ENCODE results near the gene ALG14. TPM values are rescaled to one million over a fixed set of nuclear protein-coding genes. Genes with fewer than 3 reads are reported as not detected.

The ALG14 gene
- total and polyA plus RNA-seq, 7 donors = 0.55 to 2.7 (median 1.8) TPM

GRCh38 chr1:95084317-95085176 is 11.8 kb upstream of the ALG14 start:
- Histone ChIP-seq H3K36me3 (no peaks in the 10 kb centered on the region), H3K27me3 (no peaks in the 10 kb centered on the region), H3K9me3 (no peaks in the 10 kb centered on the region), H3K4me1 (peaks cover 0 to 12% (median 9%) of the 10 kb centered on the region in 4 donors), H3K27ac (no peak overlapping the region), H3K4me3 (no peak overlapping the region)
- intact Hi-C loops (cut with DNase I) = loop anchor here (2.0 kb wide), 1 partner anchor 32 kb away; the partner anchor contains the start of gene TLCD4
- WGBS, 2 donors = 65 to 77% methylated on average over 8 of the region's 8 CpGs
- no peak for DNase-seq
- TF ChIP-seq CTCF (IDR thresholded peaks at IDR 0.05) = peak; percentile 14 to 57 (median 50)
- TF ChIP-seq POLR2A (IDR thresholded peaks at IDR 0.05) = no peak
- TF ChIP-seq EP300 (IDR thresholded peaks at IDR 0.05) = no peak
- TF ChIP-seq POLR2AphosphoS5 (IDR thresholded peaks at IDR 0.05) = no peak

GRCh38 chr1:95080879-95081278 is 8.1 kb upstream of the ALG14 start:
- H3K4me3 ChIP-seq = no peak overlapping the region
- WGBS, 2 donors = 32 to 72% methylated on average over 1 of the region's 1 CpG
- H3K4me1 ChIP-seq = no peaks in the 10 kb centered on the region
- H3K9me3 ChIP-seq = no peaks in the 10 kb centered on the region
- H3K27me3 ChIP-seq = no peaks in the 10 kb centered on the region
- intact Hi-C loops (cut with DNase I) = no loop called here
- H3K36me3 ChIP-seq = no peaks in the 10 kb centered on the region
- no peak overlapping the region for H3K27ac ChIP-seq
- DNase-seq = no peak
- TF ChIP-seq POLR2A (IDR thresholded peaks at IDR 0.05) (no peak), POLR2AphosphoS5 (IDR thresholded peaks at IDR 0.05) (no peak), CTCF (IDR thresholded peaks at IDR 0.05) (no peak), EP300 (IDR thresholded peaks at IDR 0.05) (no peak)

GRCh38 chr1:95080446-95080845 is 7.7 kb upstream of the ALG14 start:
- TF ChIP-seq POLR2AphosphoS5 (IDR thresholded peaks at IDR 0.05) = no peak
- no peak for TF ChIP-seq CTCF (IDR thresholded peaks at IDR 0.05)
- TF ChIP-seq EP300 (IDR thresholded peaks at IDR 0.05) = no peak
- no peak for TF ChIP-seq POLR2A (IDR thresholded peaks at IDR 0.05)
- Histone ChIP-seq H3K27me3 (no peaks in the 10 kb centered on the region), H3K36me3 (no peaks in the 10 kb centered on the region), H3K27ac (no peak overlapping the region), H3K9me3 (no peaks in the 10 kb centered on the region), H3K4me1 (no peaks in the 10 kb centered on the region), H3K4me3 (no peak overlapping the region)
- 90 to 91% methylated on average over 1 of the region's 1 CpG for WGBS, 2 donors
- intact Hi-C loops (cut with DNase I) = no loop called here
- no peak for DNase-seq

GRCh38 chr1:95076034-95076433 is 3.3 kb upstream of the ALG14 start:
- no peak overlapping the region for H3K27ac ChIP-seq
- no peaks in the 10 kb centered on the region for H3K27me3 ChIP-seq
- no peak for DNase-seq
- H3K4me3 ChIP-seq = no peak overlapping the region
- no peaks in the 10 kb centered on the region for H3K9me3 ChIP-seq
- H3K4me1 ChIP-seq = peaks cover 0 to 14% (median 10%) of the 10 kb centered on the region in 4 donors
- intact Hi-C loops (cut with DNase I) = no loop called here
- no peak for TF ChIP-seq POLR2AphosphoS5 (IDR thresholded peaks at IDR 0.05)
- no peak for TF ChIP-seq CTCF (IDR thresholded peaks at IDR 0.05)
- TF ChIP-seq EP300 (IDR thresholded peaks at IDR 0.05) = no peak
- no peak for TF ChIP-seq POLR2A (IDR thresholded peaks at IDR 0.05)
- H3K36me3 ChIP-seq = no peaks in the 10 kb centered on the region
